C4-2B (cell line): ENCODE data around the gene PDGFRB.

Experiments used
- CTCF ChIP-seq: fragments of 450-650 bp; conservative IDR thresholded peaks from 2 replicates; pipeline ENCODE4 v1.5.1; 2017; ENCODE audit warnings: mild to moderate bottlenecking
- ZFX ChIP-seq: fragments of 450-650 bp; IDR thresholded peaks from 2 replicates; pipeline ENCODE4 v1.6.1; 2017

GRCh38 chr5:150097152-150097551, 58.5 kb downstream of the PDGFRB start:
- no peak for TF ChIP-seq CTCF
- TF ChIP-seq ZFX = no peak
